ENCODE results near the gene ABRAXAS1.

- TF ChIP-seq, protein P1, sequence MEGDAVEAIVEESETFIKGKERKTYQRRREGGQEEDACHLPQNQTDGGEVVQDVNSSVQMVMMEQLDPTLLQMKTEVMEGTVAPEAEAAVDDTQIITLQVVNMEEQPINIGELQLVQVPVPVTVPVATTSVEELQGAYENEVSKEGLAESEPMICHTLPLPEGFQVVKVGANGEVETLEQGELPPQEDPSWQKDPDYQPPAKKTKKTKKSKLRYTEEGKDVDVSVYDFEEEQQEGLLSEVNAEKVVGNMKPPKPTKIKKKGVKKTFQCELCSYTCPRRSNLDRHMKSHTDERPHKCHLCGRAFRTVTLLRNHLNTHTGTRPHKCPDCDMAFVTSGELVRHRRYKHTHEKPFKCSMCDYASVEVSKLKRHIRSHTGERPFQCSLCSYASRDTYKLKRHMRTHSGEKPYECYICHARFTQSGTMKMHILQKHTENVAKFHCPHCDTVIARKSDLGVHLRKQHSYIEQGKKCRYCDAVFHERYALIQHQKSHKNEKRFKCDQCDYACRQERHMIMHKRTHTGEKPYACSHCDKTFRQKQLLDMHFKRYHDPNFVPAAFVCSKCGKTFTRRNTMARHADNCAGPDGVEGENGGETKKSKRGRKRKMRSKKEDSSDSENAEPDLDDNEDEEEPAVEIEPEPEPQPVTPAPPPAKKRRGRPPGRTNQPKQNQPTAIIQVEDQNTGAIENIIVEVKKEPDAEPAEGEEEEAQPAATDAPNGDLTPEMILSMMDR (IDR thresholded peaks at IDR 0.05) = no peak
- no peak for TF ChIP-seq POLR2A (IDR thresholded peaks at IDR 0.05)
Observed at GRCh38 chr4:83438719-83439118, 46.2 kb downstream of the ABRAXAS1 start.
